Bronchial epithelial cell (primary cell): ENCODE results near the gene TSHR. TPM values are rescaled to one million over a fixed set of nuclear protein-coding genes. Genes with fewer than 3 reads are reported as not detected.

Experiments
- DNase-seq: peaks from one replicate; pipeline ENCODE4 v3.0.0-alpha.2; 2010; ENCODE audit warnings: low read depth
- FAIRE-seq: peaks from 2 replicates; lab custom pipeline; 2011; peaks lifted over from hg19 to GRCh38; lab: Jason Lieb, UNC
- H3K27me3 ChIP-seq: 2 replicates; pipeline ENCODE4 v1.5.1; 2011; ENCODE audit warnings: low read length; ENCODE audit not compliant: control insufficient read depth, insufficient read depth
- H3K36me3 ChIP-seq: 2 replicates; pipeline ENCODE4 v1.5.1; 2011; ENCODE audit warnings: low read length; ENCODE audit not compliant: control insufficient read depth, insufficient read depth
- H3K4me3 ChIP-seq: 2 replicates; pipeline ENCODE4 v1.5.1; 2011; ENCODE audit warnings: mild to moderate bottlenecking, low read depth, low read length, control low read depth
- CTCF ChIP-seq: IDR thresholded peaks from 2 replicates; pipeline ENCODE4 v1.5.1; 2011; ENCODE audit warnings: mild to moderate bottlenecking, moderate library complexity, low read length, control low read depth, inconsistent platforms; ENCODE audit not compliant: insufficient read depth, severe bottlenecking
- total RNA-seq: library from RNA; depleted of rRNA; stranded (reverse); fragments of >200 nt; gene quantifications from 2 replicates; pipeline ENCODE4 v1.2.1, GENCODE V29; 2014

TSHR gene
- total RNA-seq, 1 donor from 2014 or later: not detected

GRCh38 chr14:81129242-81129641 lies 173.8 kb downstream of the TSHR start:
- Histone ChIP-seq H3K36me3 (no peaks in the 10 kb centered on the region), H3K27me3 (no peaks in the 10 kb centered on the region), H3K4me3 (no peak overlapping the region)
- DNase-seq (no peak), FAIRE-seq (no peak)
- no peak for TF ChIP-seq CTCF

GRCh38 chr14:81132468-81132867 lies 177.0 kb downstream of the TSHR start:
- DNase-seq: no peak
- Histone ChIP-seq H3K4me3 (no peak overlapping the region), H3K36me3 (no peaks in the 10 kb centered on the region), H3K27me3 (no peaks in the 10 kb centered on the region)
- TF ChIP-seq CTCF: no peak
- FAIRE-seq: no peak

- H3K27me3 ChIP-seq: no peaks in the 10 kb centered on the region
- FAIRE-seq (no peak), DNase-seq (no peak)
- H3K36me3 ChIP-seq: no peaks in the 10 kb centered on the region
- H3K4me3 ChIP-seq: no peak overlapping the region
- TF ChIP-seq CTCF: no peak
These were observed 178.0 kb downstream of the TSHR start for GRCh38 chr14:81133400-81133799.

- FAIRE-seq: no peak
These were observed 181.9 kb downstream of the TSHR start for GRCh38 chr14:81137316-81137715.

DNA sequence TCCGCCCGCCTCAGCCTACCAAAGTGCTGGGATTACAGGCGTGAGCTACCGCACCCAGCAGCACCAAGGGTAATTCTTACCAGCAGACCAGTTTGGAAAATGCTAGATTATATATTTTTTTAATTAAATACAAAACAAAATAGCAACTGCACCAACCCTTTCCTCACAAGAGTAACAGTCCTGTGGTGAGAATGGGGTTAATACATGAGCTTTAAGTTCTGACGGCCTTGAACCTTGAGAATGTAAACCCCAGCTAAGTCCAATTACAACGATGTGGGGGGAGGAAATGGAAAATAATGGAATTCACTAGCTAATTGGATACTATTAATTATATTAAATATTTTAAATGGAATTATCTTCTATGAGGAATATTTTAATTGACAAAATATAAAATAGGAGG lies 183.0 kb downstream of the TSHR start:
- no peak overlapping the region for H3K4me3 ChIP-seq
- DNase-seq: no peak
- no peaks in the 10 kb centered on the region for H3K27me3 ChIP-seq
- FAIRE-seq: no peak
- TF ChIP-seq CTCF: no peak
- H3K36me3 ChIP-seq: no peaks in the 10 kb centered on the region

More at GRCh38 chr14:81137316-81137715, 181.9 kb downstream of the TSHR start:
- no peak overlapping the region for H3K4me3 ChIP-seq
- no peaks in the 10 kb centered on the region for H3K36me3 ChIP-seq
- TF ChIP-seq CTCF: no peak
- DNase-seq: peak; percentile 84
- no peaks in the 10 kb centered on the region for H3K27me3 ChIP-seq

DNA sequence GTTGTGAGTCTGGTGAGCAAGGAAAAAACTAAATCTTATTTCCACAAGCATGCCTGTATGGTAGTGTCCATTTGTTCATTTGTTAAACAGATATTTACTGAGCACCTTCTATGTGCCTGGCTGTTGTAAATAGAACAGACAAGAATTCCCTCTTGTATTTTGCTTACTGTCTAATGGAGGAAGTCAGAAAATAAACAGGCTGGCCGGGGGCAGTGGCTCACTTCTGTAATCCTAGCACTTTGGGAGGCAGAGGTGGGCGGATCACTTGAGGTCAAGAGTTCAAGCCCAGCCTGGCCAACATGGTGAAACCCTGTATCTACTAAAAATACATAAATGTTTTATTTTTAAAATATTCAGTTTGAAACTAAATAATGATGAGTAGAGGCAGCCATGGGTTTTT lies 186.0 kb downstream of the TSHR start:
- FAIRE-seq (no peak), DNase-seq (no peak)
- Histone ChIP-seq H3K36me3 (no peaks in the 10 kb centered on the region), H3K27me3 (no peaks in the 10 kb centered on the region), H3K4me3 (no peak overlapping the region)
- TF ChIP-seq CTCF: no peak
